Immature natural killer cell (primary cell): ENCODE measurements around the gene PCDHA8. TPM values are rescaled to one million over a fixed set of nuclear protein-coding genes. Genes with fewer than 3 reads are reported as not detected.
A peak's percentile ranks its signal among the peaks of the same experiment; 100 is the strongest.
"Not testable (repeated sequence)": the region's sequence is repeated elsewhere in the genome, so short reads cannot be mapped to it uniquely, and the experiment has no call there.

ENCODE experiments used
- DNase-seq, 3 donors: peaks; one replicate each; pipeline ENCODE4 v3.0.0; 2022; ENCODE audit warnings: mixed read lengths in 1 of 3
- H3K27ac Mint-ChIP-seq, 6 donors: one replicate each; pipeline ENCODE4 v1.8.0; 2020; ENCODE audit warnings: mixed read lengths in 6 of 6, mild to moderate bottlenecking in 5 of 6, inconsistent platforms in 4 of 6, moderate library complexity in 3 of 6
- H3K27me3 Mint-ChIP-seq, 3 donors: one replicate each; pipeline ENCODE4 v1.8.0; 2020 to 2021; ENCODE audit warnings: low read depth in 3 of 3, mild to moderate bottlenecking in 3 of 3, mixed read lengths in 3 of 3, moderate library complexity in 3 of 3, inconsistent platforms in 1 of 3
- H3K36me3 Mint-ChIP-seq, 3 donors: one replicate each; pipeline ENCODE4 v1.8.0; 2020; ENCODE audit warnings: mixed read lengths in 3 of 3, inconsistent platforms in 2 of 3, mild to moderate bottlenecking in 2 of 3
- H3K4me1 Mint-ChIP-seq, 2 donors: one replicate each; pipeline ENCODE4 v1.8.0; 2020; ENCODE audit warnings: inconsistent platforms in 2 of 2, mild to moderate bottlenecking in 2 of 2, mixed read lengths in 2 of 2, moderate library complexity in 1 of 2
- H3K4me3 Mint-ChIP-seq, 5 donors: one replicate each; pipeline ENCODE4 v1.8.0; 2020; ENCODE audit warnings: mild to moderate bottlenecking in 5 of 5, mixed read lengths in 5 of 5, inconsistent platforms in 3 of 5, moderate library complexity in 3 of 5
- H3K9me3 Mint-ChIP-seq, 6 donors: one replicate each; pipeline ENCODE4 v1.8.0; 2020; ENCODE audit warnings: mild to moderate bottlenecking in 6 of 6, mixed read lengths in 6 of 6, inconsistent platforms in 4 of 6, moderate library complexity in 3 of 6
- polyA plus RNA-seq, 3 donors: library from polyadenylated mRNA; unstranded; fragments of 300-500 nt; fragmentation: Illumina TruSeq; gene quantifications; one replicate each; pipeline ENCODE4 v1.2.3, GENCODE V29; 2021

Gene PCDHA8
- polyA plus RNA-seq = not detected

DNA sequence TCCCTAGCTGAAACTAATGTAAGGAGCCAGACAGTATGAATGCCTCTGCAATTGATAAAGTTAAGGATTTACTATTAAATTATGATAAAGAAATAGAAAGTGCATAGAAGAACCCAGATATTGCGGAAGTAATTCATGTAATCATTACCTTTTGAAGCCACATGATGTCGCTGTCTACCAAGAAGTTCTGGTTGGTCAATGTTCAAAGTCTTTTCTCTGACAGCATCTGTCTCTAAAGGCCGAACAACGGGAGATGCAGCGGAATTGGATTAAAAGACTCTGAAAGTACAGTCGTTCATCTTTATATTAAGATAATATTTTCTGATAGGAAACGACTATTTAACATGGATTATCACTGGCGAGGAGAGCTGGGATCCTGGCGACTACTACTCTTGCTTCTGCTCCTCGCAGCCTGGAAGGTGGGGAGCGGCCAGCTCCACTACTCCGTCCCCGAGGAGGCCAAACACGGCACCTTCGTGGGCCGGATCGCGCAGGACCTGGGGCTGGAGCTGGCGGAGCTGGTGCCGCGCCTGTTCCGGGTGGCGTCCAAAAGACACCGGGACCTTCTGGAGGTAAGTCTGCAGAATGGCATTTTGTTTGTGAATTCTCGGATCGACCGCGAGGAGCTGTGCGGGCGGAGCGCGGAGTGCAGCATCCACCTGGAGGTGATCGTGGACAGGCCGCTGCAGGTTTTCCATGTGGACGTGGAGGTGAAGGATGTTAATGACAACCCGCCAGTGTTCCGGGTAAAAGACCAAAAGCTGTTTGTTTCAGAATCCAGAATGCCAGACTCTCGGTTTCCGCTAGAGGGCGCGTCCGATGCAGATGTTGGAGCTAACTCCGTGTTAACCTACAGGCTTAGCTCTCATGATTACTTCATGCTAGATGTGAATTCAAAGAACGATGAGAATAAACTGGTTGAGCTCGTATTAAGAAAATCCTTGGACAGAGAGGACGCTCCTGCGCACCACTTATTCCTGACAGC, at the start of gene PCDHA8:
PCDHA8 (plus strand) TSS at position 210 of the 985 bp plus-strand sequence; CDS start at position 345, 135 bp downstream.
- H3K36me3 Mint-ChIP-seq = peaks cover 0 to 3% (median 0%) of the 10 kb centered on the region in 3 donors
- no peak for DNase-seq
- no peak within 1 kb of the TSS for H3K27ac Mint-ChIP-seq

GRCh38 chr5:140794595-140795258, 46.3 kb upstream of the PCDHA8 start, which contains the start of gene PCDHA2:
PCDHA2 (plus strand) TSS chr5:140794852.
- H3K27ac Mint-ChIP-seq = no peak within 1 kb of the TSS

More for the DNA sequence above, at the start of gene PCDHA8:
- Mint-ChIP-seq H3K4me3 (peak within 1 kb of the TSS in 1 of 5 donors; percentile 41), H3K27me3 (peaks cover 0 to 8% (median 8%) of the 10 kb centered on the region in 3 donors), H3K9me3 (peaks cover 9 to 29% (median 18%) of the 10 kb centered on the region in 6 donors), H3K4me1 (peaks cover 0 to 2% of the 10 kb centered on the region in 2 donors)

GRCh38 chr5:140795259-140795641, 45.7 kb upstream of the PCDHA8 start:
- DNase-seq = no peak
- Mint-ChIP-seq H3K27ac (no peak overlapping the region), H3K27me3 (peaks cover 7 to 21% (median 7%) of the 10 kb centered on the region in 3 donors), H3K4me3 (no peak overlapping the region), H3K4me1 (no peaks in the 10 kb centered on the region), H3K36me3 (peaks cover 3 to 22% (median 3%) of the 10 kb centered on the region in 3 donors), H3K9me3 (peaks cover 12 to 68% (median 37%) of the 10 kb centered on the region in 6 donors)

More at GRCh38 chr5:140794595-140795258, 46.3 kb upstream of the PCDHA8 start, which contains the start of gene PCDHA2:
- Mint-ChIP-seq H3K4me1 (no peaks in the 10 kb centered on the region), H3K27me3 (peaks cover 9 to 22% (median 9%) of the 10 kb centered on the region in 3 donors), H3K9me3 (peaks cover 12 to 66% (median 37%) of the 10 kb centered on the region in 6 donors), H3K4me3 (peak within 1 kb of the TSS in 1 of 5 donors; percentile 25), H3K36me3 (peaks cover 3 to 22% (median 4%) of the 10 kb centered on the region in 3 donors)
- no peak for DNase-seq

GRCh38 chr5:140796072-140796717, 44.8 kb upstream of the PCDHA8 start:
- H3K36me3 Mint-ChIP-seq = peaks cover 3 to 19% (median 3%) of the 10 kb centered on the region in 3 donors
- not testable (repeated sequence) for H3K4me1 Mint-ChIP-seq, H3K4me3 Mint-ChIP-seq

DNA sequence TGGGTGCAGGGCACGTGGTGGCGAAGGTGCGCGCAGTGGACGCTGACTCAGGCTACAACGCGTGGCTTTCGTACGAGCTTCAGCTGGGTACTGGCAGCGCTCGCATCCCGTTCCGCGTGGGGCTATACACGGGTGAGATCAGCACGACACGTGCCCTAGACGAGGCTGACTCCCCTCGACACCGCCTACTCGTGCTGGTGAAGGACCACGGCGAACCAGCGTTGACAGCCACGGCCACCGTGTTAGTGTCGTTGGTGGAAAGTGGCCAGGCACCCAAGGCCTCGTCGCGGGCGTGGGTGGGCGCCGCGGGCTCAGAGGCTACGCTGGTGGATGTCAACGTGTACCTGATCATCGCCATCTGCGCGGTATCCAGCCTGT, 44.3 kb upstream of the PCDHA8 start:
- Mint-ChIP-seq H3K4me1 (no peaks in the 10 kb centered on the region), H3K9me3 (peaks cover 12 to 63% (median 41%) of the 10 kb centered on the region in 6 donors), H3K4me3 (no peak overlapping the region), H3K27me3 (peaks cover 2 to 23% (median 5%) of the 10 kb centered on the region in 3 donors), H3K36me3 (peaks cover 3 to 18% (median 3%) of the 10 kb centered on the region in 3 donors), H3K27ac (no peak overlapping the region)
- no peak for DNase-seq

More at GRCh38 chr5:140796072-140796717, 44.8 kb upstream of the PCDHA8 start:
- not testable (repeated sequence) for H3K27ac Mint-ChIP-seq, DNase-seq
- H3K9me3 Mint-ChIP-seq = peaks cover 12 to 68% (median 41%) of the 10 kb centered on the region in 6 donors
- peaks cover 5 to 23% (median 7%) of the 10 kb centered on the region in 3 donors for H3K27me3 Mint-ChIP-seq

DNA sequence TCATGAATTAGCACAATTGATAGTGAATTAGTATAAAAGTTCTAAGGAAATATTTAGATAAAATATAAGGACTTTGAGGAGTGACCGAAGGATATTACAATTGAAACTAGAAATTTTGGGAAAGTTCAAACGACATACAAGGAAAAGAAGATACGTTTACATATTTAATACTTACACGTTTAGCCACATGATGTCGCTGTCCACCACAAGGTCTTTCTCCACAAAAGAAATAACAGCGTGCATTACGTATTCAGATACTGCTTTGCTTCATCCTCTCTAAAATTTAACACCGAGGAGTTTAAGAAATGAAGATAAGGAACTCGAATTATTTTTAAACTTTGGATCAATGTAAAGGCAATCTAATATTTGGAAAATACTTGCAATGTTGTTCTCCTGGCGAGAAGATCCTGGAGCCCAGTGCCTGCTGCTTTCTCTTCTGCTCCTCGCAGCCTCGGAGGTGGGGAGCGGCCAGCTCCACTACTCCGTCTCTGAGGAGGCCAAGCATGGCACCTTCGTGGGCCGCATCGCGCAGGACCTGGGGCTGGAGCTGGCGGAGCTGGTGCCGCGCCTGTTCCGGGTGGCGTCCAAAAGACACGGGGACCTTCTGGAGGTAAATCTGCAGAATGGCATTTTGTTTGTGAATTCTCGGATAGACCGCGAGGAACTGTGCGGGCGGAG, 40.0 kb upstream of the PCDHA8 start, which contains the start of gene PCDHA3:
PCDHA3 (plus strand) TSS at position 242 of the 678 bp plus-strand sequence.
- Mint-ChIP-seq H3K9me3 (peaks cover 10 to 47% (median 29%) of the 10 kb centered on the region in 6 donors), H3K4me1 (no peaks in the 10 kb centered on the region), H3K27ac (no peak within 1 kb of the TSS), H3K36me3 (peaks cover 0 to 8% (median 4%) of the 10 kb centered on the region in 3 donors), H3K27me3 (peaks cover 6 to 22% (median 16%) of the 10 kb centered on the region in 3 donors), H3K4me3 (no peak within 1 kb of the TSS)
- DNase-seq = no peak

DNA sequence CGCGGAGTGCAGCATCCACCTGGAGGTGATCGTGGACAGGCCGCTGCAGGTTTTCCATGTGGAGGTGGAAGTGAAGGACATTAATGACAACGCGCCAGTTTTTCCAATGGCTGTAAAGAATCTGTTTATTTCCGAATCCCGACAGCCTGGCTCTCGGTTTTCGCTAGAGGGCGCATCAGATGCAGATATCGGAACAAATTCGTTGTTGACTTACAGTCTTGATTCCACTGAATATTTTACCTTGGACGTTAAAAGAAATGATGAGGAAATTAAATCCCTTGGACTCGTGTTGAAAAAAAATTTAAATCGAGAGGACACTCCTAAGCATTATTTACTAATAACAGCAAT, 39.5 kb upstream of the PCDHA8 start:
- peaks cover 10 to 47% (median 30%) of the 10 kb centered on the region in 6 donors for H3K9me3 Mint-ChIP-seq
- H3K27me3 Mint-ChIP-seq = peaks cover 6 to 26% (median 16%) of the 10 kb centered on the region in 3 donors
- no peak for DNase-seq
- H3K27ac Mint-ChIP-seq = no peak overlapping the region
- H3K36me3 Mint-ChIP-seq = peaks cover under 1 to 8% (median 4%) of the 10 kb centered on the region in 3 donors
- no peaks in the 10 kb centered on the region for H3K4me1 Mint-ChIP-seq
- H3K4me3 Mint-ChIP-seq = no peak overlapping the region

- Mint-ChIP-seq H3K27me3 (peaks cover 6 to 31% (median 20%) of the 10 kb centered on the region in 3 donors), H3K9me3 (peaks cover 9 to 50% (median 30%) of the 10 kb centered on the region in 6 donors)
- H3K27ac Mint-ChIP-seq, H3K4me1 Mint-ChIP-seq, DNase-seq, H3K36me3 Mint-ChIP-seq, H3K4me3 Mint-ChIP-seq: not testable (repeated sequence)
These were observed 38.6 kb upstream of the PCDHA8 start for GRCh38 chr5:140802381-140802780.

GRCh38 chr5:140802781-140803271, 38.2 kb upstream of the PCDHA8 start:
- peaks cover 10 to 52% (median 32%) of the 10 kb centered on the region in 6 donors for H3K9me3 Mint-ChIP-seq
- no peak overlapping the region for H3K4me3 Mint-ChIP-seq
- peaks cover 4 to 5% (median 5%) of the 10 kb centered on the region in 3 donors for H3K36me3 Mint-ChIP-seq
- DNase-seq = no peak
- H3K27ac Mint-ChIP-seq = no peak overlapping the region
- peaks cover 6 to 31% (median 20%) of the 10 kb centered on the region in 3 donors for H3K27me3 Mint-ChIP-seq
- no peaks in the 10 kb centered on the region for H3K4me1 Mint-ChIP-seq

GRCh38 chr5:140806834-140807775, 33.9 kb upstream of the PCDHA8 start, which contains the start of gene PCDHA4:
PCDHA4 (plus strand) TSS chr5:140807068.
- Mint-ChIP-seq H3K9me3 (peaks cover 12 to 40% (median 24%) of the 10 kb centered on the region in 6 donors), H3K4me3 (peak within 1 kb of the TSS in 1 of 5 donors; percentile 27), H3K27me3 (peaks cover 6 to 18% (median 18%) of the 10 kb centered on the region in 3 donors), H3K4me1 (no peaks in the 10 kb centered on the region), H3K36me3 (peaks cover 4 to 5% (median 5%) of the 10 kb centered on the region in 3 donors), H3K27ac (no peak within 1 kb of the TSS)
- no peak for DNase-seq

DNA sequence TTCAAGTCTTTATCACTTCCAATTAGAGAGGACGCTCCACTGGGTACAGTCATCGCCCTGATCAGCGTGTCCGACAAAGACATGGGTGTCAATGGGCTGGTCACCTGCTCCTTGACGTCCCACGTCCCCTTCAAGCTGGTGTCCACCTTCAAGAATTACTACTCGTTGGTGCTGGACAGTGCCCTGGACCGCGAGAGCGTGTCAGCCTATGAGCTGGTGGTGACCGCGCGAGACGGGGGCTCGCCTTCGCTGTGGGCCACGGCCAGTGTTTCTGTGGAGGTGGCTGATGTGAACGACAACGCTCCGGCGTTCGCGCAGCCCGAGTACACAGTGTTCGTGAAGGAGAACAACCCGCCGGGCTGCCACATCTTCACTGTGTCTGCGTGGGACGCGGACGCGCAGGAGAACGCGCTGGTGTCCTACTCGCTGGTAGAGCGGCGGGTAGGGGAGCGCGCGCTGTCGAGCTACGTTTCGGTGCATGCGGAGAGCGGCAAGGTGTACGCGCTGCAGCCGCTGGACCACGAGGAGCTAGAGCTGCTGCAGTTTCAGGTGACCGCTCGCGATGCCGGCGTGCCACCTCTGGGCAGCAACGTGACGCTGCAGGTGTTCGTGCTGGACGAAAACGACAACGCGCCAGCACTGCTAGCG, 32.6 kb upstream of the PCDHA8 start:
- H3K36me3 Mint-ChIP-seq, H3K27ac Mint-ChIP-seq, H3K4me1 Mint-ChIP-seq, H3K4me3 Mint-ChIP-seq, DNase-seq: not testable (repeated sequence)
- H3K9me3 Mint-ChIP-seq = peaks cover 16 to 49% (median 25%) of the 10 kb centered on the region in 6 donors
- peaks cover 4 to 20% (median 18%) of the 10 kb centered on the region in 3 donors for H3K27me3 Mint-ChIP-seq
